GM19099 (cell line): ENCODE measurements around the gene JAZF1.

Experiments used
- POLR2A ChIP-seq: IDR thresholded peaks from 3 replicates; pipeline ENCODE4 v1.6.1; 2011; ENCODE audit warnings: low read depth; ENCODE audit not compliant: insufficient read length; ENCODE audit errors: extremely low read depth

The JAZF1 gene

GRCh38 chr7:28180364-28181147, at the start of gene JAZF1:
JAZF1 (minus strand) TSS chr7:28180795.
- TF ChIP-seq POLR2A = no peak

GRCh38 chr7:28230261-28230660, 49.7 kb upstream of the JAZF1 start:
- no peak for TF ChIP-seq POLR2A

GRCh38 chr7:28228396-28228795, 47.8 kb upstream of the JAZF1 start:
- TF ChIP-seq POLR2A = no peak

GRCh38 chr7:28226003-28226402, 45.4 kb upstream of the JAZF1 start:
- TF ChIP-seq POLR2A = no peak

GRCh38 chr7:28225576-28225975, 45.0 kb upstream of the JAZF1 start:
- no peak for TF ChIP-seq POLR2A

- TF ChIP-seq POLR2A = no peak
Measured at GRCh38 chr7:28224675-28225074, 44.1 kb upstream of the JAZF1 start.

GRCh38 chr7:28224172-28224571, 43.6 kb upstream of the JAZF1 start:
- TF ChIP-seq POLR2A = no peak

- no peak for TF ChIP-seq POLR2A
Measured at GRCh38 chr7:28222636-28223035, 42.0 kb upstream of the JAZF1 start.

GRCh38 chr7:28219793-28220192, 39.2 kb upstream of the JAZF1 start:
- TF ChIP-seq POLR2A = no peak

- TF ChIP-seq POLR2A = no peak
Measured at GRCh38 chr7:28217143-28217542, 36.5 kb upstream of the JAZF1 start.

- no peak for TF ChIP-seq POLR2A
Measured at GRCh38 chr7:28211006-28211405, 30.4 kb upstream of the JAZF1 start.

GRCh38 chr7:28208506-28208905, 27.9 kb upstream of the JAZF1 start:
- TF ChIP-seq POLR2A = no peak

GRCh38 chr7:28207486-28208158, 27.0 kb upstream of the JAZF1 start:
- TF ChIP-seq POLR2A = no peak

- TF ChIP-seq POLR2A = no peak
Measured at GRCh38 chr7:28205506-28205905, 24.9 kb upstream of the JAZF1 start.

GRCh38 chr7:28203508-28204240, 23.1 kb upstream of the JAZF1 start:
- no peak for TF ChIP-seq POLR2A

- TF ChIP-seq POLR2A = no peak
Measured at GRCh38 chr7:28202222-28202621, 21.6 kb upstream of the JAZF1 start.
